ENCODE data around the gene PCED1B. TPM values are rescaled to one million over a fixed set of nuclear protein-coding genes. Genes with fewer than 3 reads are reported as not detected.

PCED1B gene
- total and polyA plus RNA-seq, 2 donors from 2014 or later = 2.8 to 9.2 TPM

GRCh38 chr12:47270782-47271664 is 191.6 kb downstream of the PCED1B start:
- no peak for FAIRE-seq
- no peak overlapping the region for H3K9ac ChIP-seq (ENCODE audit: low read length in 3 of 3)

GRCh38 chr12:47271800-47272239 is 192.4 kb downstream of the PCED1B start:
- no peak overlapping the region for H3K4me3 ChIP-seq (ENCODE audit: low read length in 3 of 3)
- no peaks in the 10 kb centered on the region for H3K4me1 ChIP-seq (ENCODE audit: control insufficient read depth in 2 of 3, insufficient read depth in 2 of 3, low read depth in 1 of 3, low read length in 3 of 3)
- DNase-seq (no peak), FAIRE-seq (no peak)
- no peaks in the 10 kb centered on the region for H3K9me3 ChIP-seq (ENCODE audit: control insufficient read depth in 2 of 3, insufficient read depth in 1 of 3, low read length in 3 of 3)
- intact Hi-C loops (cut with DNase I) = no loop called here
- TF ChIP-seq CTCF (IDR thresholded peaks at IDR 0.05; ENCODE audit: borderline replicate concordance, extremely low read depth, insufficient read depth) = no peak
- H3K36me3 ChIP-seq (ENCODE audit: control insufficient read depth in 2 of 3, insufficient read depth in 3 of 3, low read length in 3 of 3) = no peaks in the 10 kb centered on the region
- no peak overlapping the region for H3K9ac ChIP-seq (ENCODE audit: low read length in 3 of 3)
- H3K27ac ChIP-seq (ENCODE audit: low read depth in 2 of 2, low read length in 2 of 2) = no peak overlapping the region
- H3K27me3 ChIP-seq (ENCODE audit: control insufficient read depth, insufficient read depth, low read length) = no peaks in the 10 kb centered on the region

More at GRCh38 chr12:47270782-47271664, 191.6 kb downstream of the PCED1B start:
- Histone ChIP-seq H3K4me3 (ENCODE audit: low read length in 3 of 3) (no peak overlapping the region), H3K27ac (ENCODE audit: low read depth in 2 of 2, low read length in 2 of 2) (no peak overlapping the region), H3K27me3 (ENCODE audit: control insufficient read depth, insufficient read depth, low read length) (no peaks in the 10 kb centered on the region), H3K4me1 (ENCODE audit: control insufficient read depth in 2 of 3, insufficient read depth in 2 of 3, low read depth in 1 of 3, low read length in 3 of 3) (no peaks in the 10 kb centered on the region), H3K36me3 (ENCODE audit: control insufficient read depth in 2 of 3, insufficient read depth in 3 of 3, low read length in 3 of 3) (no peaks in the 10 kb centered on the region), H3K9me3 (ENCODE audit: control insufficient read depth in 2 of 3, insufficient read depth in 1 of 3, low read length in 3 of 3) (no peaks in the 10 kb centered on the region)
- TF ChIP-seq CTCF (IDR thresholded peaks at IDR 0.05; ENCODE audit: borderline replicate concordance, extremely low read depth, insufficient read depth) = no peak
- intact Hi-C loops (cut with DNase I) = no loop called here
- DNase-seq = no peak

GRCh38 chr12:47272412-47273190 is 193.2 kb downstream of the PCED1B start:
- no peak overlapping the region for H3K4me3 ChIP-seq (ENCODE audit: low read length in 3 of 3)
- no peaks in the 10 kb centered on the region for H3K9me3 ChIP-seq (ENCODE audit: control insufficient read depth in 2 of 3, insufficient read depth in 1 of 3, low read length in 3 of 3)
- DNase-seq = no peak
- H3K27ac ChIP-seq (ENCODE audit: low read depth in 2 of 2, low read length in 2 of 2) = no peak overlapping the region
- TF ChIP-seq CTCF (IDR thresholded peaks at IDR 0.05; ENCODE audit: borderline replicate concordance, extremely low read depth, insufficient read depth) = no peak
- H3K9ac ChIP-seq (ENCODE audit: low read length in 3 of 3) = no peak overlapping the region
- intact Hi-C loops (cut with DNase I) = no loop called here
- H3K27me3 ChIP-seq (ENCODE audit: control insufficient read depth, insufficient read depth, low read length) = no peaks in the 10 kb centered on the region
- no peak for FAIRE-seq
- no peaks in the 10 kb centered on the region for H3K4me1 ChIP-seq (ENCODE audit: control insufficient read depth in 2 of 3, insufficient read depth in 2 of 3, low read depth in 1 of 3, low read length in 3 of 3)
- H3K36me3 ChIP-seq (ENCODE audit: control insufficient read depth in 2 of 3, insufficient read depth in 3 of 3, low read length in 3 of 3) = no peaks in the 10 kb centered on the region
